ENCODE results near the gene SP100. TPM values are rescaled to one million over a fixed set of nuclear protein-coding genes. Genes with fewer than 3 reads are reported as not detected.
A peak's percentile ranks its signal among the peaks of the same experiment; 100 is the strongest.

Gene SP100
- total and polyA plus RNA-seq, 2 of the 4 experiments (the other 2 are of a cell fraction) = 50.6 to 69.0 TPM

DNA sequence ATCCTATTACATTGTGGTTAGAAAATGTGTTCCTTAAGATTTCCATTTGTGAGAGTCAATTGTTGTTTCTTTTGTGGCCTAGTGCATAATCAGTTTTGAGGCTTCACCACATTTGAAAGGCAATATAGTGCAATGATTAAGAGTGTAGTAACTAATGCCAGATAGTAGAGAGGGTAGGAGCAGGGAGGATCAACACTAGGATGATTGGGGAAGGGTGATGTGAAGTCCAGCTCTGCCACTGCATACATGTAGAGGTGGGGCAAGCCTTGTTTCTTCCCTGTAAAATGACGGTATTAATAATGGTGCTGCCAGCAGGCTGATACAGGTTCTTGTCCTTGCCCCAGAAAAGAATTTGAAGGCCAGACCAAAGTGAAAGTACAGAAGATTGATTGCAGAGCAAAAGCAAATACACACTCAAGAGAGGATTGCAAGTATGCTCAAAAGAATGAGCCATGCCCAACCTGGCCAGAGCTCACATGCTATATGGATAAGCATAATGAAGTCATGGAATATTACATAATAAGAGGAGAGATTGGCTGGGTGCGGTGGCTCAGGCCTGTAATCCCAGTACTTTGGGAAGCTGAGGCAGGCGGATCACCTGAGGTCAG, 8.0 kb downstream of the SP100 start:
- H2BK5ac ChIP-seq (ENCODE audit: low read depth, low read length, poor library complexity, severe bottlenecking) = peak overlapping the region; percentile 1
- H3K56ac ChIP-seq (ENCODE audit: extremely low read depth, insufficient read depth, low read length) = no peak overlapping the region
- peaks cover 2% of the 10 kb centered on the region; the same call in 1 of the 2 replicates for H3K9me3 ChIP-seq (ENCODE audit: control insufficient read depth, insufficient read depth, low read length)
- H3K23ac ChIP-seq (ENCODE audit: low read depth, low read length) = no peak overlapping the region
- peak overlapping the region; percentile 50 for H4K5ac ChIP-seq (ENCODE audit: low read depth, low read length)
- no peak overlapping the region for H3K4me3 ChIP-seq (ENCODE audit: insufficient read depth, low read depth, low read length)
- no peak overlapping the region for H2AFZ ChIP-seq (replicated peaks; ENCODE audit: low read length, poor library complexity)
- dilution Hi-C loops (cut with HindIII; ENCODE audit: low sequenced_read_pairs, unreplicated experiment) = no loop called here
- H3K9ac ChIP-seq (ENCODE audit: low read depth, low read length) = peak overlapping the region; percentile 43; the same call in 1 of the 2 replicates
- H2BK20ac ChIP-seq (ENCODE audit: low read depth, low read length) = no peak overlapping the region
- intact Hi-C loops (cut with micrococcal nuclease) = no loop called here
- BruUV-seq (replicated peaks) = no TSS peak
- no peaks in the 10 kb centered on the region for H3K27me3 ChIP-seq (ENCODE audit: control insufficient read depth, insufficient read depth, low read length)
- H4K20me1 ChIP-seq (ENCODE audit: insufficient read depth, low read length) = peaks cover 12% of the 10 kb centered on the region; the same call in 1 of the 2 replicates
- no peak overlapping the region for H4K8ac ChIP-seq (ENCODE audit: low read depth in 2 of 2, low read length in 2 of 2)
- no peak overlapping the region for H3K18ac ChIP-seq (ENCODE audit: low read depth, low read length)
- peak overlapping the region; percentile 51; the same call in 1 of the 2 replicates for H3K27ac ChIP-seq (ENCODE audit: insufficient read depth, low read length)
- peaks cover 8% of the 10 kb centered on the region for H3K9me1 ChIP-seq (ENCODE audit: insufficient read depth, low read length)
- H3K14ac ChIP-seq (replicated peaks; ENCODE audit: low read depth, low read length) = no peak overlapping the region
- H3K36me3 ChIP-seq (ENCODE audit: control insufficient read depth, insufficient read depth, low read length) = peaks cover 2% of the 10 kb centered on the region; the same call in 1 of the 2 replicates
- TF ChIP-seq BHLHE40 (IDR thresholded peaks at IDR 0.05; ENCODE audit: low read depth, low read length) (no peak), USF2 (IDR thresholded peaks at IDR 0.05; ENCODE audit: low read depth, low read length) (no peak), NFE2L2 (IDR thresholded peaks at IDR 0.05; ENCODE audit: low read depth, low read length) (no peak), MAZ (IDR thresholded peaks at IDR 0.05; ENCODE audit: borderline replicate concordance, low read depth, low read length) (no peak), MAFK (IDR thresholded peaks at IDR 0.05; ENCODE audit: low read depth, low read length) (no peak), CEBPB (IDR thresholded peaks at IDR 0.05; ENCODE audit: low read depth, low read length) (no peak), RFX5 (IDR thresholded peaks at IDR 0.05; ENCODE audit: low read depth, low read length) (no peak), POLR2A (IDR thresholded peaks at IDR 0.05; ENCODE audit: low read depth, low read length) (no peak)
- TF ChIP-seq, protein P1, sequence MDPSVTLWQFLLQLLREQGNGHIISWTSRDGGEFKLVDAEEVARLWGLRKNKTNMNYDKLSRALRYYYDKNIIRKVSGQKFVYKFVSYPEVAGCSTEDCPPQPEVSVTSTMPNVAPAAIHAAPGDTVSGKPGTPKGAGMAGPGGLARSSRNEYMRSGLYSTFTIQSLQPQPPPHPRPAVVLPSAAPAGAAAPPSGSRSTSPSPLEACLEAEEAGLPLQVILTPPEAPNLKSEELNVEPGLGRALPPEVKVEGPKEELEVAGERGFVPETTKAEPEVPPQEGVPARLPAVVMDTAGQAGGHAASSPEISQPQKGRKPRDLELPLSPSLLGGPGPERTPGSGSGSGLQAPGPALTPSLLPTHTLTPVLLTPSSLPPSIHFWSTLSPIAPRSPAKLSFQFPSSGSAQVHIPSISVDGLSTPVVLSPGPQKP (IDR thresholded peaks at IDR 0.05; ENCODE audit: borderline replicate concordance, low read depth, low read length) = no peak
- POLR2A ChIA-PET (ENCODE audit: unreplicated experiment) = no interaction called here
- peak overlapping the region; percentile 13; the same call in 1 of the 2 replicates for H2AK5ac ChIP-seq (ENCODE audit: low read depth, low read length)
- in situ Hi-C loops (cut with MboI; ENCODE audit: low sequenced_read_pairs) = loop anchor here (25.0 kb wide), 1 partner anchor 388 kb away; no protein-coding TSS in a partner anchor
- DNase-seq (peak; percentile 49), ATAC-seq (ENCODE audit: low read depth) (peak; percentile 63)
- peaks cover 3% of the 10 kb centered on the region for H3K4me1 ChIP-seq (ENCODE audit: control insufficient read depth, insufficient read depth, low read length)
- peak overlapping the region; percentile 87 for H3K4me2 ChIP-seq (ENCODE audit: low read depth, low read length)
- no peak overlapping the region for H2AK9ac ChIP-seq (replicated peaks; ENCODE audit: low read depth, low read length, poor library complexity)
- H2BK120ac ChIP-seq (ENCODE audit: low read depth, low read length) = no peak overlapping the region
- peaks cover 14 to 33% of the 10 kb centered on the region in 2 experiments for H3K79me1 ChIP-seq (ENCODE audit: low read depth in 1 of 2, low read length in 2 of 2)
- WGBS, 2 experiments (ENCODE audit: extremely low coverage in 2 of 2, insufficient read length in 1 of 2) = no CpG with 5 or more reads among the region's 3 CpGs
- no peak overlapping the region for H3K4ac ChIP-seq (ENCODE audit: low read depth, low read length)
- no peak overlapping the region for H2BK15ac ChIP-seq (ENCODE audit: low read depth, low read length)
- H4K91ac ChIP-seq (ENCODE audit: insufficient read depth, low read depth, low read length) = no peak overlapping the region
- CTCF ChIA-PET = no interaction called here
